HG02571 (cell line): Measurements from ENCODE around the gene RND2.

Experiments used
- ATAC-seq: cut with Tn5 transposase; IDR thresholded peaks from one replicate; pipeline ENCODE4 v1.9.1; 2021; ENCODE audit warnings: mild to moderate bottlenecking, moderate library complexity; ENCODE audit not compliant: unreplicated experiment

Gene RND2

GRCh38 chr17:43003542-43004172 lies 21.4 kb upstream of the RND2 start:
- no peak for ATAC-seq

- ATAC-seq = peak; percentile 76
Measured at GRCh38 chr17:43006639-43007551, 18.1 kb upstream of the RND2 start, which contains the start of gene IFI35. Gene IFI35 (plus strand): TSS chr17:43006784. CDS start chr17:43006948, 164 bp downstream.

GRCh38 chr17:43010667-43011308 lies 14.2 kb upstream of the RND2 start:
- no peak for ATAC-seq

- no peak for ATAC-seq
Measured at GRCh38 chr17:43011728-43012472, 13.1 kb upstream of the RND2 start.

GRCh38 chr17:43013296-43013695 lies 11.7 kb upstream of the RND2 start:
- no peak for ATAC-seq

GRCh38 chr17:43014020-43014648 lies 10.9 kb upstream of the RND2 start:
- ATAC-seq = no peak

- no peak for ATAC-seq
Measured at GRCh38 chr17:43014649-43015542, 10.1 kb upstream of the RND2 start.

GRCh38 chr17:43015579-43015978 lies 9.5 kb upstream of the RND2 start:
- no peak for ATAC-seq

- no peak for ATAC-seq
Measured at GRCh38 chr17:43016216-43016615, 8.8 kb upstream of the RND2 start.

GRCh38 chr17:43018008-43018853 lies 6.8 kb upstream of the RND2 start:
- no peak for ATAC-seq

GRCh38 chr17:43018932-43019331 lies 6.1 kb upstream of the RND2 start:
- ATAC-seq = no peak

GRCh38 chr17:43019418-43019817 lies 5.6 kb upstream of the RND2 start:
- ATAC-seq = no peak

- no peak for ATAC-seq
Measured at GRCh38 chr17:43020030-43020621, 4.9 kb upstream of the RND2 start.

- ATAC-seq = no peak
Measured at GRCh38 chr17:43020789-43021740, 4.0 kb upstream of the RND2 start.

GRCh38 chr17:43021741-43022512 lies 3.1 kb upstream of the RND2 start, which contains the start of gene VAT1:
Gene VAT1 (minus strand): TSS chr17:43022385. CDS start chr17:43022322, 63 bp downstream.
- no peak for ATAC-seq

GRCh38 chr17:43025290-43025657 lies 243 bp downstream of the RND2 start:
- ATAC-seq = no peak
